Ramos (cell line): ENCODE measurements around the gene TMEM270.

Experiments
- in situ Hi-C: fragments of 300-500 bp; cut with MboI; formaldehyde crosslinking; loops from one replicate; pipeline ENCODE4 v1.14.3; 2022; ENCODE audit warnings: low sequenced_read_pairs; ENCODE audit not compliant: unreplicated experiment

Gene TMEM270

GRCh38 chr7:73851410-73852338 is 9.3 kb upstream of the TMEM270 start:
- in situ Hi-C loops: loop anchor here (10.0 kb wide), 1 partner anchor 237 kb away; no protein-coding TSS in a partner anchor

- in situ Hi-C loops: loop anchor here (10.0 kb wide), 1 partner anchor 238 kb away; no protein-coding TSS in a partner anchor
Measured at GRCh38 chr7:73852500-73852899, 8.5 kb upstream of the TMEM270 start.

GRCh38 chr7:73856941-73857340 is 4.0 kb upstream of the TMEM270 start:
- in situ Hi-C loops: loop anchor here (10.0 kb wide), 1 partner anchor 242 kb away; no protein-coding TSS in a partner anchor

GRCh38 chr7:73858807-73859206 is 2.2 kb upstream of the TMEM270 start:
- in situ Hi-C loops: loop anchor here (10.0 kb wide), 1 partner anchor 244 kb away; no protein-coding TSS in a partner anchor

GRCh38 chr7:73861305-73861704 is 346 bp downstream of the TMEM270 start:
- in situ Hi-C loops: no loop called here

GRCh38 chr7:73864981-73865711 is 4.2 kb downstream of the TMEM270 start:
- in situ Hi-C loops: no loop called here

GRCh38 chr7:73865738-73866445 is 4.9 kb downstream of the TMEM270 start:
- in situ Hi-C loops: no loop called here

- in situ Hi-C loops: no loop called here
Measured at GRCh38 chr7:73866446-73866767, 5.4 kb downstream of the TMEM270 start.

- in situ Hi-C loops: no loop called here
Measured at GRCh38 chr7:73869011-73869798, 8.2 kb downstream of the TMEM270 start.

- in situ Hi-C loops: no loop called here
Measured at GRCh38 chr7:73870041-73870492, 9.1 kb downstream of the TMEM270 start.

GRCh38 chr7:73871163-73872011 is 10.4 kb downstream of the TMEM270 start:
- in situ Hi-C loops: no loop called here

- in situ Hi-C loops: no loop called here
Measured at GRCh38 chr7:73872056-73872908, 11.3 kb downstream of the TMEM270 start.

- in situ Hi-C loops: no loop called here
Measured at GRCh38 chr7:73876361-73876760, 15.4 kb downstream of the TMEM270 start.

- in situ Hi-C loops: no loop called here
Measured at GRCh38 chr7:73876973-73877372, 16.0 kb downstream of the TMEM270 start.

GRCh38 chr7:73879977-73880681 is 19.2 kb downstream of the TMEM270 start:
- in situ Hi-C loops: no loop called here

GRCh38 chr7:73880755-73881328 is 19.9 kb downstream of the TMEM270 start:
- in situ Hi-C loops: no loop called here
